Measurements from ENCODE around the gene RSPH3. TPM values are rescaled to one million over a fixed set of nuclear protein-coding genes. Genes with fewer than 3 reads are reported as not detected.

The RSPH3 gene
- 3.9 to 5.2 TPM (median 4.3 TPM) in 5 replicates for total RNA-seq (2022; extraction: Qiagen RNA extraction; ENCODE audit: low read depth)

GRCh38 chr6:158999666-159000403, at the start of gene RSPH3:
TSS of gene RSPH3 (minus strand) at chr6:159000202. CDS start at chr6:158999550, 652 bp downstream.

GRCh38 chr6:159044899-159045727, 45.1 kb upstream of the RSPH3 start, which contains the start of gene TAGAP:
TSS of gene TAGAP (minus strand) at chr6:159044991. CDS start at chr6:159044146, 845 bp downstream.

Other genes with a start within 250 kb of the RSPH3 start
- gene EZR, start 180.8 kb downstream of the RSPH3 start, total RNA-seq (2022; extraction: Qiagen RNA extraction; ENCODE audit: low read depth), result 279 to 341 TPM (median 301 TPM) in 5 replicates
- not detected in 5 replicates for gene TAGAP, start 44.8 kb upstream of the RSPH3 start, total RNA-seq (2022; extraction: Qiagen RNA extraction; ENCODE audit: low read depth)
- gene FNDC1, start 169.2 kb upstream of the RSPH3 start, total RNA-seq (2022; extraction: Qiagen RNA extraction; ENCODE audit: low read depth), result 0.07 to 0.09 TPM (median 0.08 TPM) in 4 of 5 replicates, not detected in the other

Data from A549 treated with CpdA at 1 μM for 4 hours (cell line).